ENCODE results near the gene CCR2. TPM values are rescaled to one million over a fixed set of nuclear protein-coding genes. Genes with fewer than 3 reads are reported as not detected.

The CCR2 gene
- total and polyA plus RNA-seq, 2 experiments from 2014 or later = not detected

- Mint-ChIP-seq H3K4me1 (no peaks in the 10 kb centered on the region; the same call in 1 of the 3 replicates), H3K36me3 (ENCODE audit: low read depth) (no peaks in the 10 kb centered on the region), H3K9me3 (no peaks in the 10 kb centered on the region; the same call in 2 of the 3 replicates), H3K4me3 (no peak overlapping the region), H3K27me3 (ENCODE audit: insufficient read depth, low read depth, poor library complexity) (no peaks in the 10 kb centered on the region), H3K27ac (no peak overlapping the region)
- no peak overlapping the region for H2AFZ ChIP-seq
- peaks cover 9% of the 10 kb centered on the region for H3K9me2 ChIP-seq (ENCODE audit: insufficient read depth)
- no peaks in the 10 kb centered on the region for H3K27me3 ChIP-seq (ENCODE audit: insufficient read depth)
- H3K4me1 ChIP-seq (ENCODE audit: insufficient read depth) = no peaks in the 10 kb centered on the region
- H3K79me2 ChIP-seq (replicated peaks; ENCODE audit: insufficient read depth) = no peaks in the 10 kb centered on the region
- H3K36me3 ChIP-seq (ENCODE audit: insufficient read depth) = no peaks in the 10 kb centered on the region
- H4K20me1 ChIP-seq (replicated peaks; ENCODE audit: insufficient read depth) = no peaks in the 10 kb centered on the region
- TF ChIP-seq JUNB (IDR thresholded peaks at IDR 0.05; ENCODE audit: unreplicated experiment) = no peak
- no peak for TF ChIP-seq EZH2phosphoT487 (IDR thresholded peaks at IDR 0.05; ENCODE audit: unreplicated experiment)
- TF ChIP-seq ZNF462 (CRISPR knock-in tag; IDR thresholded peaks at IDR 0.05) = no peak
- no peak for TF ChIP-seq CREB1 (CRISPR knock-in tag; IDR thresholded peaks at IDR 0.05; ENCODE audit: low read depth)
- TF ChIP-seq ZNF114 (CRISPR knock-in tag; IDR thresholded peaks at IDR 0.05) = no peak
- TF ChIP-seq ZNF331 (CRISPR knock-in tag; IDR thresholded peaks at IDR 0.05; ENCODE audit: low read depth) = no peak
- no peak for TF ChIP-seq REST (IDR thresholded peaks at IDR 0.05; ENCODE audit: unreplicated experiment)
- TF ChIP-seq STAT1 (IDR thresholded peaks at IDR 0.05; ENCODE audit: unreplicated experiment) = no peak
- no peak overlapping the region for H3K4me3 ChIP-seq
- H3K27ac ChIP-seq (ENCODE audit: low read depth) = no peak overlapping the region
- DNase-seq (ENCODE audit: low spot score) (no peak), ATAC-seq (no peak)
- no peaks in the 10 kb centered on the region for H3F3A ChIP-seq (replicated peaks; ENCODE audit: low read depth)
- H3K4me2 ChIP-seq = no peak overlapping the region
These were observed 6.0 kb downstream of the CCR2 start for GRCh38 chr3:46359733-46360493.

Measured in GM23338 (cell line).